Endothelial cell of umbilical vein (primary cell): ENCODE results near the gene FAM149B1. TPM values are rescaled to one million over a fixed set of nuclear protein-coding genes. Genes with fewer than 3 reads are reported as not detected.

ENCODE experiments used
- BruUV-seq: library from RNA; stranded (reverse); fragments of 400-500 nt; replicated peaks from 2 replicates; lab custom pipeline; 2021; lab: Mats Ljungman, UMichigan
- CTCF ChIA-PET: fragments of 300-600, 350-600 bp; sonication (Branson Sonifier 250); formaldehyde crosslinking; loops from one replicate; lab custom pipeline; 2021; ENCODE audit warnings: antibody characterized with exemption, inconsistent platforms; lab: Charles Lee
- POLR2A ChIA-PET: fragments of 300-600, 350-600 bp; sonication (Branson Sonifier 250); formaldehyde crosslinking; loops from one replicate; lab custom pipeline; 2021; ENCODE audit warnings: antibody characterized with exemption, inconsistent platforms; lab: Charles Lee
- DNase-seq: peaks from one replicate; pipeline ENCODE4 v3.0.0-alpha.2; 2011; ENCODE audit warnings: low read depth, low spot score
- FAIRE-seq: peaks from 2 replicates; lab custom pipeline; 2011; peaks lifted over from hg19 to GRCh38; lab: Jason Lieb, UNC
- H2AFZ ChIP-seq: 2 replicates; pipeline ENCODE4 v1.6.0; 2012; ENCODE audit warnings: low read depth, low read length, control low read depth, inconsistent platforms
- H3K27ac ChIP-seq: 2 replicates; pipeline ENCODE4 v1.5.1; 2011; ENCODE audit warnings: low read depth, mild to moderate bottlenecking, control low read depth, low read length, moderate library complexity; ENCODE audit not compliant: insufficient read depth
- H3K27me3 ChIP-seq, 2 experiments: 2 replicates each; pipeline versions ENCODE4 v1.6.0 to v1.6.1; 2011; ENCODE audit warnings: low read length in 2 of 2, mixed read lengths in 1 of 2; ENCODE audit not compliant: control insufficient read depth in 2 of 2, insufficient read depth in 2 of 2
- H3K36me3 ChIP-seq, 2 experiments: 2 replicates in 1 of 2; 3 replicates in 1 of 2; pipeline ENCODE4 v1.5.1; 2011; ENCODE audit warnings: low read length in 2 of 2, mild to moderate bottlenecking in 1 of 2, moderate library complexity in 1 of 2; ENCODE audit not compliant: control insufficient read depth in 2 of 2, insufficient read depth in 2 of 2; ENCODE audit errors: extremely low read depth in 1 of 2
- H3K4me1 ChIP-seq: 3 replicates; pipeline ENCODE4 v1.5.1; 2011; ENCODE audit warnings: mild to moderate bottlenecking, low read length; ENCODE audit not compliant: control insufficient read depth, insufficient read depth; ENCODE audit errors: extremely low read depth
- H3K4me2 ChIP-seq: 2 replicates; pipeline ENCODE4 v1.6.1; 2011; ENCODE audit warnings: low read length, control low read depth, mixed read lengths; ENCODE audit not compliant: insufficient read depth
- H3K4me3 ChIP-seq, 3 experiments: fragments of 200-600 bp in 1 of 3; sonication (generic), shearing (Covaris generic) in 1 of 3; replicated peaks in 1 of 3; 2 replicates each; pipeline ENCODE4 v1.5.1; 2011 to 2016; ENCODE audit warnings: control low read depth in 3 of 3, low read length in 3 of 3, mild to moderate bottlenecking in 2 of 3, inconsistent platforms in 1 of 3, low read depth in 1 of 3, moderate library complexity in 1 of 3; ENCODE audit not compliant: insufficient read depth in 1 of 3
- H3K79me2 ChIP-seq: 2 replicates; pipeline ENCODE4 v1.6.0; 2012; ENCODE audit warnings: low read length, inconsistent platforms; ENCODE audit not compliant: control insufficient read depth, insufficient read depth
- H3K9ac ChIP-seq: replicated peaks from 2 replicates; pipeline ENCODE3; 2011; ENCODE audit warnings: low read length, control low read depth; ENCODE audit not compliant: insufficient read depth; ENCODE audit errors: extremely low read depth
- H3K9me1 ChIP-seq: replicated peaks from 3 replicates; pipeline ENCODE4 v1.6.0; 2011; ENCODE audit warnings: mild to moderate bottlenecking, low read length; ENCODE audit not compliant: control insufficient read depth, insufficient read depth; ENCODE audit errors: extremely low read depth
- H3K9me3 ChIP-seq: replicated peaks from 2 replicates; pipeline ENCODE4 v1.5.1; 2012; ENCODE audit warnings: low read length, inconsistent platforms; ENCODE audit not compliant: control insufficient read depth, insufficient read depth
- H4K20me1 ChIP-seq: replicated peaks from 2 replicates; pipeline ENCODE3; 2011; ENCODE audit warnings: mild to moderate bottlenecking, low read length; ENCODE audit not compliant: control insufficient read depth, insufficient read depth; ENCODE audit errors: extremely low read depth
- EZH2 ChIP-seq: IDR thresholded peaks from 2 replicates; pipeline ENCODE4 v1.6.1; 2012; ENCODE audit warnings: borderline replicate concordance, low read depth, mild to moderate bottlenecking, moderate library complexity, low read length, inconsistent platforms; ENCODE audit not compliant: severe bottlenecking
- FOS ChIP-seq: IDR thresholded peaks from 2 replicates; pipeline ENCODE4 v1.6.1; 2011; ENCODE audit warnings: mild to moderate bottlenecking, low read length, moderate library complexity, borderline replicate concordance; ENCODE audit not compliant: insufficient read depth
- GATA2 ChIP-seq: IDR thresholded peaks from 2 replicates; pipeline ENCODE4 v1.7.0; 2011; ENCODE audit warnings: low read depth, mild to moderate bottlenecking, moderate library complexity, mixed read lengths, low read length; ENCODE audit not compliant: insufficient read length, insufficient read depth
- JUN ChIP-seq: IDR thresholded peaks from 2 replicates; pipeline ENCODE4 v1.6.1; 2011; ENCODE audit warnings: borderline replicate concordance, low read depth; ENCODE audit not compliant: insufficient read length, insufficient read depth
- MYC ChIP-seq: IDR thresholded peaks from one replicate; pipeline ENCODE4 v1.6.1; 2011; ENCODE audit warnings: mild to moderate bottlenecking, low read depth, low read length
- POLR2A ChIP-seq: IDR thresholded peaks from 2 replicates; pipeline ENCODE4 v1.6.1; 2012; ENCODE audit warnings: low read depth, mild to moderate bottlenecking, control low read depth, low read length
- POLR2AphosphoS5 ChIP-seq: IDR thresholded peaks from 2 replicates; pipeline ENCODE4 v1.6.1; 2012; ENCODE audit warnings: low read depth, mild to moderate bottlenecking, control low read depth, low read length, moderate library complexity; ENCODE audit not compliant: insufficient read depth
- dilution Hi-C: fragments of 300-500 bp; cut with MboI; formaldehyde crosslinking; loops from one replicate; pipeline ENCODE4 v1.15.0; 2019; ENCODE audit warnings: low sequenced_read_pairs; ENCODE audit not compliant: extremely low pct_ligation_motif_present
- intact Hi-C: fragments of 100-400 bp; cut with micrococcal nuclease; formaldehyde crosslinking; loops from one replicate; pipeline ENCODE4 v1.10.0; 2022
- polyA plus RNA-seq, 4 experiments: library from polyadenylated mRNA; depleted of rRNA in 3 of 4; stranded (reverse) in 3 of 4; unstranded in 1 of 4; fragments of >200 nt; gene quantifications; 2 replicates each; pipeline versions ENCODE4 v1.2.1 to v1.2.3, GENCODE V29; 2011 to 2012; ENCODE audit warnings: missing spikeins in 1 of 4
- total RNA-seq: library from RNA; stranded (reverse); gene quantifications from 2 replicates; pipeline ENCODE4 v1.2.3, GENCODE V29; 2021
- TF ChIP-seq, protein P1 (sequence below): IDR thresholded peaks from 2 replicates; pipeline ENCODE4 v1.6.1; 2011; ENCODE audit not compliant: insufficient read depth, insufficient read length
- TF ChIP-seq, protein P2 (sequence below), 2 donors: IDR thresholded peaks; 1 replicate in 1 of 2; 2 replicates in 1 of 2; pipeline ENCODE4 v1.5.1; 2011; ENCODE audit warnings: low read length in 2 of 2, mild to moderate bottlenecking in 2 of 2, moderate library complexity in 2 of 2, control low read depth in 1 of 2, inconsistent platforms in 1 of 2, low read depth in 1 of 2; ENCODE audit not compliant: insufficient read depth in 1 of 2; ENCODE audit errors: extremely low read depth in 1 of 2

The FAM149B1 gene
- total and polyA plus RNA-seq, 2 donors (not counting 3 experiments of a cell fraction or from before 2014, with no cell fraction given): 19.5 to 26.7 TPM

DNA sequence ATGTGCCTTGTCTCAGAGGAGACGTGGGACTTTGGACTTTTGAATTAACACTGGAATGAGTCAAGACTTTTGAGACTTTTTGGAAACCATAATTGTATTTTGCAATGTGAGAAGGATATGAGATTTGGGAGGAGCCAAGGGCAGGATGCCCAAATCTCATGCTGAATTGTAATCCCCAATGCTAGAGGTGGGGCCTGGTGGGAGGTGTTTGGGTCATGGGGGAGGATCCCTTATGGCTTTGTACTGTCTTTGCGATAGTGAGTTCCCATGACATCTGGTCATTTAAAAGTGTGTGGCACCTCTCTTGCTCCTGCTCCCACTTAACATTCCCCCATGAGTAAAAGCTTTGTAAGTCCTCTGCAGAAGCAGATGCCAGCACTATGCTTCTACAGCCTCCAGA is 40.0 kb downstream of the FAM149B1 start:
- ChIA-PET CTCF (interaction anchor here (2.0 kb wide), 1 partner anchor 11 kb away, joined by 6 read pairs; no protein-coding TSS in a partner anchor), POLR2A (no interaction called here)
- H3K4me1 ChIP-seq: no peaks in the 10 kb centered on the region
- DNase-seq (no peak), FAIRE-seq (no peak)
- intact Hi-C loops: no loop called here
- BruUV-seq: no TSS peak
- H3K9ac ChIP-seq: no peak overlapping the region
- dilution Hi-C loops: no loop called here
- no peaks in the 10 kb centered on the region for H3K9me1 ChIP-seq
- TF ChIP-seq, protein P1, sequence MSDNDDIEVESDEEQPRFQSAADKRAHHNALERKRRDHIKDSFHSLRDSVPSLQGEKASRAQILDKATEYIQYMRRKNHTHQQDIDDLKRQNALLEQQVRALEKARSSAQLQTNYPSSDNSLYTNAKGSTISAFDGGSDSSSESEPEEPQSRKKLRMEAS: no peak
- TF ChIP-seq JUN: no peak
- no peak for TF ChIP-seq GATA2
- no peak for TF ChIP-seq MYC
- no peak for TF ChIP-seq EZH2
- TF ChIP-seq POLR2A: no peak
- TF ChIP-seq, protein P2, sequence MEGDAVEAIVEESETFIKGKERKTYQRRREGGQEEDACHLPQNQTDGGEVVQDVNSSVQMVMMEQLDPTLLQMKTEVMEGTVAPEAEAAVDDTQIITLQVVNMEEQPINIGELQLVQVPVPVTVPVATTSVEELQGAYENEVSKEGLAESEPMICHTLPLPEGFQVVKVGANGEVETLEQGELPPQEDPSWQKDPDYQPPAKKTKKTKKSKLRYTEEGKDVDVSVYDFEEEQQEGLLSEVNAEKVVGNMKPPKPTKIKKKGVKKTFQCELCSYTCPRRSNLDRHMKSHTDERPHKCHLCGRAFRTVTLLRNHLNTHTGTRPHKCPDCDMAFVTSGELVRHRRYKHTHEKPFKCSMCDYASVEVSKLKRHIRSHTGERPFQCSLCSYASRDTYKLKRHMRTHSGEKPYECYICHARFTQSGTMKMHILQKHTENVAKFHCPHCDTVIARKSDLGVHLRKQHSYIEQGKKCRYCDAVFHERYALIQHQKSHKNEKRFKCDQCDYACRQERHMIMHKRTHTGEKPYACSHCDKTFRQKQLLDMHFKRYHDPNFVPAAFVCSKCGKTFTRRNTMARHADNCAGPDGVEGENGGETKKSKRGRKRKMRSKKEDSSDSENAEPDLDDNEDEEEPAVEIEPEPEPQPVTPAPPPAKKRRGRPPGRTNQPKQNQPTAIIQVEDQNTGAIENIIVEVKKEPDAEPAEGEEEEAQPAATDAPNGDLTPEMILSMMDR (IDR thresholded peaks at IDR 0.05; ENCODE audit: extremely low read depth in 1 of 2, insufficient read depth in 1 of 2, low read depth in 1 of 2, low read length in 2 of 2): no peak
- TF ChIP-seq POLR2AphosphoS5: no peak
- no peak for TF ChIP-seq FOS
- H3K79me2 ChIP-seq: no peaks in the 10 kb centered on the region
- no peak overlapping the region for H3K27ac ChIP-seq
- no peak overlapping the region for H3K4me3 ChIP-seq
- H2AFZ ChIP-seq: no peak overlapping the region
- H3K9me3 ChIP-seq: no peaks in the 10 kb centered on the region
- H3K36me3 ChIP-seq: peaks cover 0 to 2% of the 10 kb centered on the region in 2 experiments
- no peak overlapping the region for H3K4me2 ChIP-seq
- H3K27me3 ChIP-seq: no peaks in the 10 kb centered on the region
- no peaks in the 10 kb centered on the region for H4K20me1 ChIP-seq
